HG02763 (cell line): ENCODE results near the gene SBK2.
A peak's percentile ranks its signal among the peaks of the same experiment; 100 is the strongest.
"Not testable (repeated sequence)": the region's sequence is repeated elsewhere in the genome, so short reads cannot be mapped to it uniquely, and the experiment has no call there.

Experiments
- ATAC-seq: cut with Tn5 transposase; IDR thresholded peaks from one replicate; pipeline ENCODE4 v1.9.1; 2021; ENCODE audit warnings: mild to moderate bottlenecking, moderate library complexity; ENCODE audit not compliant: unreplicated experiment

SBK2 gene

GRCh38 chr19:55536366-55536765, 567 bp downstream of the SBK2 start:
- ATAC-seq, result no peak

GRCh38 chr19:55535965-55536350, 975 bp downstream of the SBK2 start:
- ATAC-seq, result no peak

- no peak for ATAC-seq
Measured at GRCh38 chr19:55535173-55535964, 1.6 kb downstream of the SBK2 start.

GRCh38 chr19:55534280-55534679, 2.7 kb downstream of the SBK2 start:
- not testable (repeated sequence) for ATAC-seq

- no peak for ATAC-seq
Measured at GRCh38 chr19:55530996-55531395, 5.9 kb downstream of the SBK2 start.

- ATAC-seq, result no peak
Measured at GRCh38 chr19:55529636-55530234, 7.2 kb downstream of the SBK2 start.

- no peak for ATAC-seq
Measured at GRCh38 chr19:55528030-55528803, 8.7 kb downstream of the SBK2 start.

GRCh38 chr19:55527197-55528029, 9.5 kb downstream of the SBK2 start:
- no peak for ATAC-seq

- no peak for ATAC-seq
Measured at GRCh38 chr19:55526216-55527196, 10.4 kb downstream of the SBK2 start.

GRCh38 chr19:55525289-55526101, 11.4 kb downstream of the SBK2 start:
- ATAC-seq, result no peak

- no peak for ATAC-seq
Measured at GRCh38 chr19:55520691-55521292, 16.1 kb downstream of the SBK2 start.

GRCh38 chr19:55519451-55520311, 17.3 kb downstream of the SBK2 start:
- no peak for ATAC-seq

GRCh38 chr19:55516878-55517620, 19.9 kb downstream of the SBK2 start:
- peak; percentile 98 for ATAC-seq

GRCh38 chr19:55508120-55508519, 28.8 kb downstream of the SBK2 start:
- no peak for ATAC-seq

- ATAC-seq, result no peak
Measured at GRCh38 chr19:55504981-55505380, 32.0 kb downstream of the SBK2 start.

- ATAC-seq, result no peak
Measured at GRCh38 chr19:55504252-55504603, 32.7 kb downstream of the SBK2 start.
